Stimulated activated CD4-positive, alpha-beta T cell treated with anti-CD3 and anti-CD28 coated beads, Interleukin-4, amount 100 ng/mL, for 1 hour (primary cell): ENCODE data around the gene SYNJ2.
"Not testable (repeated sequence)": the region's sequence is repeated elsewhere in the genome, so short reads cannot be mapped to it uniquely, and the experiment has no call there.

Experiments
- DNase-seq: peaks from one replicate; pipeline ENCODE4 v3.0.0-alpha.2; 2020

SYNJ2 gene

GRCh38 chr6:157955675-157956074 is 26.0 kb upstream of the SYNJ2 start:
- DNase-seq: no peak

- DNase-seq: no peak
Measured at GRCh38 chr6:157956171-157956730, 25.4 kb upstream of the SYNJ2 start.

- no peak for DNase-seq
Measured at GRCh38 chr6:157959451-157960227, 22.0 kb upstream of the SYNJ2 start.

DNA sequence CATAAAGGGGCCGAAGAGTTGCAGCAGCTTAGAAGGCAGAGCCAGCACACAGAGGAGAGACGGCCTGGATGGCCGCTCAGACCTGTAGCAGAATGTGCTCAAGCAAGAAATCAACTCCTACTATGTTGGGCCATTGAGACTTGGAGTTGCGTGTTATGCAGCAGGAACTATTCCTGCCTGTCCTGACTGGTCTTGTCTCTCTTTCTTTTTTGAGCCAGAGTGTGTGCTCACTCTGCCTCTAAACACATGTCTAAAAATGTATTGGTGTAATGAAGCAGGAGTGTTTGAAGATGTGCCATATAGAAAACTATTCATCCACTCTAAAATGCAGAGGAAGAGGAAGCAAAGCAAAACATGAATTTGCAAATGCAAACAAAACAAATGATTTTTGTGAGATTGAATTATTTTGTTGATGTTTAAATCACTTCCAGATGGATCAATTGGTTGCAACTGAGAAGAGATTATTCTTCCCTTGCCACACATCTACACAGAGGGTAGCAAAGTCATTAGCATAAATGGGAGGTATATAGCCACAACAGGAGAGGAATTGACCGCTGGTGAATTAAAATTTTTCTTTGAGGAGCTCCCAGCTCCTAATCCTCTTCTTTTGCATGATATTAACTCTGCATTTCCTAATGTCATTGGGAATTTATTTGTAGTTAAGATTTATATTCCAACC is 20.4 kb upstream of the SYNJ2 start:
- DNase-seq: no peak

- no peak for DNase-seq
Measured at GRCh38 chr6:157961832-157962575, 19.7 kb upstream of the SYNJ2 start.

GRCh38 chr6:157962601-157963302 is 18.9 kb upstream of the SYNJ2 start:
- no peak for DNase-seq

DNA sequence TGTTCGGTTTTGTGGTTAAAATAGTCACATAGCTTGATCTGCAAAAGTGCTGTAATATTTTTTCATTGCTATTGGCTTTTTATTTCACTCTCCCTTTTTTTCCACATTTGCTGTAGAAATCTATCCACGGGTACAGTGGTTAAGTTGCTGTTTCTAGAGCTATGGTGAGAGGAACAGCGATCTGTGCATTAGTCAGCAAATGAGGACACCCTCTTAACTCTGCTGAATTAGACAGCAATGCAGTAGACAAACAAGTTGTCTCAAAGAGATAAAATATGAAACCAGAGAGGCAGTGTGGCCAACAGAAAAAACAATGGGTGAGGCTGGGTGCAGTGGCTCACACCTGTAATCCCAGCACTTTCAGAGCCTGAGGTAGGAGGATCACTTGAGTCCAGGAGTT is 17.6 kb upstream of the SYNJ2 start:
- no peak for DNase-seq

- DNase-seq: no peak
Measured at GRCh38 chr6:157965387-157965786, 16.3 kb upstream of the SYNJ2 start.

GRCh38 chr6:157966589-157966977 is 15.1 kb upstream of the SYNJ2 start:
- no peak for DNase-seq

- DNase-seq: no peak
Measured at GRCh38 chr6:157967020-157967419, 14.6 kb upstream of the SYNJ2 start.

GRCh38 chr6:157967486-157967885 is 14.2 kb upstream of the SYNJ2 start:
- no peak for DNase-seq

DNA sequence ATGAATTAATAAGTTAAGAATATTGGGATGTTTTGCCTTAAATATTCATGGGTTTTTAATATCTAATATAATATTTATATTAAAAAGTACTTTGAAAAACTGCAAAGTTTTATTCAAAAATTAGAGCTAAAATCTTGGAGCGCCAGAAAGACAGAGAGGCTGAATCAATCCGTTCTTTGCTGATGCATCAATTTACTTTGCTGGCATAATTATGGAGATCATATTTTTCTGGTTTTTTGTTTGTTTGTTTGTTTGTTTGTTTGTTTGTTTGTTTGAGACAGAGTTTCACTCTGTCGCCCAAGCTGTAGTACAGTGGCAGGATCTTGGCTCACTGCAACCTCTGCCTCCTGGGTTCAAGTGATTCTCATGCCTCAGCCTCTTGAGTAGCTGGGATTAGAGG is 9.5 kb upstream of the SYNJ2 start:
- not testable (repeated sequence) for DNase-seq

- DNase-seq: no peak
Measured at GRCh38 chr6:157974341-157974894, 7.2 kb upstream of the SYNJ2 start.

DNA sequence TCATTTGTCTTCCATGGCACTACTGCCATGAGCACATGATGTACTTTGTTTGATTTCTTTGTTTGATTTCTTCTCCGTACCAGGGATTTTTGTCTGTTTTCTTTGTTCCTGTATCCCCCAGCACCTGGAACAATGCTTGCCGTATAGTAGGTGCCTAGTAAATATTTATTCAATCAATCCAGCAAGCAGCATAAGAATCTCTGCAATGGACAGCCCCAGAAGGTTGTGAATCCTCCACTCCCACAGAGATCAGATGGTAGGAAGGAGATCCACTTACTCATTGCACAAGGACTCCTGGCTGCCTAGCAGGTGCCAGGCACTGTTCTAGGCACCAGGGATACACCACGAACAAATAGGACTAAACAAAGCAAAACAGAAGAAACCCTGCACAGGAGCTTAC is 6.7 kb upstream of the SYNJ2 start:
- DNase-seq: no peak

DNA sequence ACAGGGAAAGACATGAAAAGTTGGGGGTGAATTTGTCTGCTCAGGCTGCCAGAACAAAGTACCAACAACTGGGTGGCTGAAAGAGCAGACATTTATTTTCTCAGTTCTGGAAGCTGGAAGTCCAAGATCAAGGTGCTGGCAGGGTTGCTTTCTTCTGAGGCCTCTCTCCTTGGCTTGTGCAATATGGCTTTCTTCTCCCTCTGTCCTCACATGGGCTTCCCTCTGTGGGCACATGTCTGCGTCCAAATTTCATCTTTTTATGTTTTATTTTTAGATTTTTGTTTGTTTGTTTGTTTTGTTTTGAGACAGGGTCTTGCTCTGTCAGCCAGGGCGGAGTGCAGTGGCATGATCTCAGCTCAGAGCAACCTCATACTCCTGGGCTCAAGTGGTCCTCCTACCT is 6.2 kb upstream of the SYNJ2 start:
- no peak for DNase-seq

DNA sequence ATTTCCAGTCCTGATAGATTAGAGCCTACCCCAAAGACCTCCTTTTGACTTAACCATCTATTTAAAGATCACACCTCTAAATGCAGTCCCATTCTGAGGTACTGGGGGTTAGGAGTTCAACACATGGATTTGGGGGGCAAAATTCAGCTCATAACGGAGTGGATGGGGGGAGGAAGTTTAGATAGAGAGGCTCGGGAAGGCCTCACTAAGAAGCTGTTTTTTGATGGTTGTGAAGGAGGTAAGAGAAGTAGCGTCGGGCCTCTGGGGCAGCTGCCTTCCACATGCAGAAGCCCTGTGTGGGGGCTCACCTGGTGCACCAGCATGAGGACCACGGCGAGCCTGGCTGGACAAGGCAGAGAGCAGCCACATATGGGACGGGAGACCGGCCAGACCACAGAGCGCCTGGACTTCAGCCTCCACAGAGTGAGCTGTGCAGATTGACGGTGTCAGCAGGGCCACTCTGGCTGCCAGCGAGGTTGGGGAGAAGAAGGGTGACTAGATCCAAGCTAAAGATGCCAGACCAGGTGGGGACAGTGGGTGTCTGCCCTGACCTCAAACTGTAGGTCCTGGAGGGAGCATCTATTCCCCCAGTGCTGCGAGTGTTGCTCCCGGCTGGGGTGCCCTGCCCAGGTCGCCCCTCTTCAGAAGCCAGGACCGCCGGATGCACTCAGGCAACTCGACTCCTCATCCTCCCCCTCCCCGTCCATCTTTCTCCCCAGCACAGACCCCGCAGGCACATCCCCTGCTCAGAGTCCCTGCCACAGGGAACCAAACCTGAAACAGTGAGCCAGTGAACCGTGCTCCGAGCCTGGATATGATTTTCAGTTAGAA is 5.1 kb upstream of the SYNJ2 start:
- no peak for DNase-seq

DNA sequence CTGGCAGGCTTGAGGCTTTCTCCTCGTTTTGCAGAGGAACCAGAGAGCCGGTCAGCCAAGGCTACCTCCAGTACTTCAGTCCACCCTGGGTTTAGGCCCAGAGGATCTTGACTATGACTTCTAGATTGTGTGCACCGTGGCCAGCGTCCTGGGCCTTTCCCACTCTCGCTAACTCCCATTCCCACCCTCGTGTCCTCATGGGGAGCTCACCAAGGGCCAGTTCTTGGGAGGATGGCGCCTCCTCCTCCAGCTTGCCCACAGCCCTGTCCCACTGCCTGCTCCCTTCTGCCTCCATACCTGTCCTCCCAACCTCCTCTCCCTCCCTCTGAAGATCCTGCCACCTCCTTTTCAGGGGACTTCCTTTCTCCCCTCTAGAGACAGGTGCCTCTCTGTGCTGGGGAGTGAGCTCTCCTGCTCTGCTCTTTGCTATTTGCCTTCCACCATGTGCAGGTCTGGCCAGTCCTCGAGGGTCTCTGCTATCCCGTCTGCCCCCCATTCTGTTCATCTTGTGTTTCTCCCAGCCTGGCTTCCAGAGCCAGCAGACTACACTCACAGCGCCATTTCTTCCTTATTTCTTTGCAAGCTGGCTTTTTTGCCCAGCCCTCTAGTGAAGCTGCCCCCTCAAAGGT is 4.4 kb upstream of the SYNJ2 start:
- no peak for DNase-seq

- DNase-seq: no peak
Measured at GRCh38 chr6:157978021-157978783, 3.5 kb upstream of the SYNJ2 start.

DNA sequence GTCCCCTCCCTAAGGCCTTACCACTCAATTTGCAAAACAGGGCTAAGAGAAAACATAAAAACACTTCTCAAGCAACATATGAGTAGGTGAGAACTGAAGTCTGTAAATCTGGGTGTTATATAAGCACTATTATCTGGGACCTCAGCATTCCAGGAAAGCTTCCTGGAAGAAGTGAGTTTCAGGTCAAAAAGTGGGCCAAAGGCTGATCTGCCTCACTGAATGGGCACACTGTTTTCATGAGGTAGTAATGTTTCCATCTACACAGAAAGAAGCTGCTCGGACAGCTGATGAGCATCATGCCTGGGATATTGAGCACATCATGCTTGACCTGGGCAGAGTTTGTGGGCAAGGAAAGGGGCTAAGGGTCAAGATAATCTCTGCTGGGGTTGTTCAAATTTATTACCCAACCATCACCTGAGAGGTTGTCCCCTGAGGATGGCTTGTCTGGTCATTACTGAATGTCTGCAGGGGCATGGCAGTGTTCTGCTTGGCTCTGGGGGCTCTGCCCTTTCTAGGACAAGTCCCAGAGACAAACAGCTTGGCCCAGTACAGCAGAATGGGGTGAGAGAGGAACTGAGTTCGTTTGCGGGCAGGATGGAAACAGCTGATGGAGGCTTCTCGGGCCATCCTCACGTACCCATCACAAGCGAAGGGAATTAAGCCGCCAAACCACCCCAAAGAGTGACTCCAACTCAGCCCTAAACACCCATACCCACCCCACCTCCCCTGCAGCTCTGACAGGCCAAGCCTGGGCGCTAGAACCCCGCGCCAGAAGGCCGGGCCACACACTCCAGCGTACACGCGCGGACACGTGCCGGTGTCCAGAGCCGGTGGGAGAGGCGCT is 1.2 kb upstream of the SYNJ2 start:
- no peak for DNase-seq

DNA sequence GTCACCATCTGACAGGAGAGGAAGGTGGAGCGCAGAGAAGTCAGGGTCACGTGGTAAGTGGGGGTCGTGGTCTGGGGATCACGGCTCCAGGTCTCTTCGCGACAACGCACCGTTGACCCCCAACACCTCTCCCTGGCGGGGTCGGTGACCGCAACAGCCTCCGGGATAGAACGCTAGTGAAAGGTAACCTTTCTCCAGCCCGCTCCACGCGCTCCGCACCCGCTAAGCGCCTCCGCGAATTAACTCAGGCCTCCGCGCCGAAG is 600 bp upstream of the SYNJ2 start:
- no peak for DNase-seq
